ENCODE data around the gene MKNK2. TPM values are rescaled to one million over a fixed set of nuclear protein-coding genes. Genes with fewer than 3 reads are reported as not detected.
"Not testable (repeated sequence)": the region's sequence is repeated elsewhere in the genome, so short reads cannot be mapped to it uniquely, and the experiment has no call there.

The MKNK2 gene
- total RNA-seq, 1 experiment from 2014 or later: 271 TPM

GRCh38 chr19:2087621-2088100 lies 36.6 kb upstream of the MKNK2 start:
- H3K27me3 ChIP-seq (ENCODE audit: insufficient read depth, low read length): no peaks in the 10 kb centered on the region
- no TSS peak for BruUV-seq (replicated peaks)
- no peak overlapping the region for H2AFZ ChIP-seq (ENCODE audit: low read depth, low read length, poor library complexity, severe bottlenecking)
- H3K9me3 ChIP-seq (ENCODE audit: control insufficient read depth in 1 of 2, insufficient read depth in 1 of 2, low read depth in 1 of 2, low read length in 2 of 2): no peaks in the 10 kb centered on the region
- H4K20me1 ChIP-seq (ENCODE audit: insufficient read depth): no peaks in the 10 kb centered on the region
- H3K36me3 ChIP-seq (ENCODE audit: control insufficient read depth in 1 of 2, insufficient read depth in 2 of 2, low read length in 2 of 2): no peaks in the 10 kb centered on the region; a peak in 1 of 4 replicates
- ChIA-PET POLR2A (no interaction called here), CTCF (no interaction called here), RAD21 (ENCODE audit: low non-redundant PET in 1 of 2, low total read pairs in 2 of 2, uncharacterized antibody in 2 of 2, unreplicated experiment in 2 of 2) (no interaction called here)
- peak overlapping the region; percentile 67; the same call in 1 of the 2 replicates for H3K27ac ChIP-seq (ENCODE audit: low read depth, low read length)
- no peak for TF ChIP-seq ELF1 (IDR thresholded peaks at IDR 0.05; ENCODE audit: borderline replicate concordance, low read depth)
- TF ChIP-seq EZH2 (IDR thresholded peaks at IDR 0.05): no peak
- TF ChIP-seq TCF7L2 (IDR thresholded peaks at IDR 0.05; ENCODE audit: borderline replicate concordance, extremely low read depth, insufficient read depth, insufficient read length): no peak
- DNase-seq (ENCODE audit: low read depth, low spot score): no peak
- no peak overlapping the region; a peak in 1 of 4 replicates for H3K4me3 ChIP-seq (replicated peaks in 1 of 2; ENCODE audit: low read depth in 1 of 2, low read length in 2 of 2)
- peaks cover 11% of the 10 kb centered on the region for H3K79me2 ChIP-seq (ENCODE audit: insufficient read depth, low read length)
- peak overlapping the region; percentile 37 for H3K9ac ChIP-seq (ENCODE audit: low read length)
- peak; percentile 28 for ATAC-seq
- H3K4me1 ChIP-seq (ENCODE audit: control insufficient read depth in 1 of 2, insufficient read depth in 2 of 2, low read length in 2 of 2): peaks cover 36 to 54% of the 10 kb centered on the region in 2 experiments
- intact Hi-C loops (cut with micrococcal nuclease): no loop called here
- H3K4me2 ChIP-seq (ENCODE audit: low read length): peak overlapping the region; percentile 52
- H3K9me2 ChIP-seq (ENCODE audit: insufficient read depth): no peaks in the 10 kb centered on the region

GRCh38 chr19:2086695-2087620 lies 35.9 kb upstream of the MKNK2 start:
- H3K9me2 ChIP-seq (ENCODE audit: insufficient read depth); intact Hi-C loops (cut with micrococcal nuclease); RAD21 ChIA-PET (ENCODE audit: low non-redundant PET in 1 of 2, low total read pairs in 2 of 2, uncharacterized antibody in 2 of 2, unreplicated experiment in 2 of 2); H3K4me3 ChIP-seq (replicated peaks in 1 of 2; ENCODE audit: low read depth in 1 of 2, low read length in 2 of 2); H3K9me3 ChIP-seq (ENCODE audit: control insufficient read depth in 1 of 2, insufficient read depth in 1 of 2, low read depth in 1 of 2, low read length in 2 of 2); POLR2A ChIA-PET; H4K20me1 ChIP-seq (ENCODE audit: insufficient read depth); H2AFZ ChIP-seq (ENCODE audit: low read depth, low read length, poor library complexity, severe bottlenecking); CTCF ChIA-PET; H3K36me3 ChIP-seq (ENCODE audit: control insufficient read depth in 1 of 2, insufficient read depth in 2 of 2, low read length in 2 of 2); H3K27me3 ChIP-seq (ENCODE audit: insufficient read depth, low read length); BruUV-seq (replicated peaks): not testable (repeated sequence)
- peaks cover 36 to 58% of the 10 kb centered on the region in 2 experiments for H3K4me1 ChIP-seq (ENCODE audit: control insufficient read depth in 1 of 2, insufficient read depth in 2 of 2, low read length in 2 of 2)
- H3K4me2 ChIP-seq (ENCODE audit: low read length): peak overlapping the region; percentile 52
- peaks cover 11% of the 10 kb centered on the region for H3K79me2 ChIP-seq (ENCODE audit: insufficient read depth, low read length)
- TF ChIP-seq CEBPB (IDR thresholded peaks at IDR 0.05; ENCODE audit: low read depth) (peak; percentile 100), SP1 (IDR thresholded peaks at IDR 0.05; ENCODE audit: low read depth) (peak; percentile 94), POLR2AphosphoS5 (IDR thresholded peaks at IDR 0.05; ENCODE audit: low read depth, low read length) (peak; percentile 53; the same call in 1 of the 2 replicates), YY1 (IDR thresholded peaks at IDR 0.05; ENCODE audit: extremely low read depth, insufficient replicate concordance, low read depth, low read length) (peak; percentile 15), JUND (IDR thresholded peaks at IDR 0.05) (peak; percentile 86), MAX (IDR thresholded peaks at IDR 0.05) (peak; percentile 92), SIN3A (IDR thresholded peaks at IDR 0.05; ENCODE audit: low read depth) (peak; percentile 95; the same call in 1 of the 2 replicates)
- DNase-seq (ENCODE audit: low read depth, low spot score) (peak; percentile 31), ATAC-seq (peak; percentile 67)
- H3K27ac ChIP-seq (ENCODE audit: low read depth, low read length): peak overlapping the region; percentile 67
- H3K9ac ChIP-seq (ENCODE audit: low read length): peak overlapping the region; percentile 37
